Sciatic nerve (tissue), 2 donors: ENCODE measurements around the gene TTC28. TPM values are rescaled to one million over a fixed set of nuclear protein-coding genes. Genes with fewer than 3 reads are reported as not detected.

Experiments used
- ATAC-seq: fragments of 200-7000 bp; cut with Tn5 transposase; one replicate; pipeline ENCODE4 v1.9.1; 2020; ENCODE audit warnings: mild to moderate bottlenecking, moderate library complexity
- DNase-seq: peaks from one replicate; pipeline ENCODE4 v3.0.0-alpha.2; 2020; ENCODE audit warnings: low spot score
- intact Hi-C: fragments of 100-400 bp; cut with DNase I; formaldehyde crosslinking; loops from one replicate; pipeline ENCODE4 v1.14.2; 2022
- total RNA-seq: library from RNA; stranded (reverse); fragmentation: NEBNext Ultra II Directional; extraction: Animal tissue kit (Norgen Biotek cat#: 25700); gene quantifications from one replicate; pipeline ENCODE4 v1.2.1, GENCODE V29; 2021
- donor health status: DM: no; HTN: no; CAD: no.
- donor health status: DM: no; HTN: no; CAD: no.

The TTC28 gene
- total RNA-seq, 1 donor from 2014 or later = 58.4 TPM

DNA sequence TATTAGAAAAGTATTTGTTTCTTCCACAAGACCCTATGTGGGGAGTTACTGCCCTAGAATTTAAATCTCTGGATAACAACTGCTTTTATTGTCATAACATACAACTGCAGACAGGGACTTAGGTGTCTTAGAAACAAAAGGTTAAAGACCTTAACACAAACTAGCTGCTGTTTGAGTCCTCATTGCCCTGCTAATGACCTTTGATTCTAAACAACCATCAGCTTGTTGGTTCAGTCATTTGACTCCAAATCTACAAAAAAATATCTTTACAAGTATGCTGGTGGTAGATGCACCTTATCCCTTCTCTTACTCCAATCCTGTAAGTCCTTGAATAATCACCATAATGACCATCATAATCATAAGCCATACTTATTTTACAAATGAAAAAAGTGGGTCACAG is 383.2 kb downstream of the TTC28 start:
- intact Hi-C loops = no loop called here
- ATAC-seq = no peak
- DNase-seq = no peak

DNA sequence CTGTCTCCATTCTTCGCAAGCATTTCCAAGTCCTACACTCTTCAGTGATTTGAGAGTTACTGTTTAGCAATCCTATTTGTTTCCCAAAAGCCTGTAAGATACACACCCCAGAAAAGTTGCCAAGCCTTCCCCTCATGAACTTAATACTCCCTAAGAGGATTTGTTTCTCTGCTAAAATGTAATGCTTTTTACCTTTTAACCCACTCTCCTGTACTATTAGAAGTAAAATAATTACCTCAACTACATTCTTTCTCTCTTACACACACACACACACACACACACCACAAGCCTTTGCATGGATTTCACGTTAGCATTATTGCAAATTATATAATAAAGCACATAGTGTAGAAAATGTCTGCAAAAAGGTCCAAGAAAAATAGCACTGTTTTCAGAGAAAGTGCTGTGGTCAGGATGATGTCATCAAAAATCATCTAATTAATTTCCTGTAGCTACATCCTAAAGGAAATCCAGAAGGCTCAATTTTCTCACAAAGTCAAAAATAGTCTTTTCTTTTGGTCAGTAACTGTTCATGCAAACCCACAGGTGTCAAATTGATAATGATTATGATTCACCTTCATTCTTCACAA is 396.5 kb downstream of the TTC28 start:
- ATAC-seq = peak; percentile 95
- no peak for DNase-seq
- intact Hi-C loops = no loop called here

DNA sequence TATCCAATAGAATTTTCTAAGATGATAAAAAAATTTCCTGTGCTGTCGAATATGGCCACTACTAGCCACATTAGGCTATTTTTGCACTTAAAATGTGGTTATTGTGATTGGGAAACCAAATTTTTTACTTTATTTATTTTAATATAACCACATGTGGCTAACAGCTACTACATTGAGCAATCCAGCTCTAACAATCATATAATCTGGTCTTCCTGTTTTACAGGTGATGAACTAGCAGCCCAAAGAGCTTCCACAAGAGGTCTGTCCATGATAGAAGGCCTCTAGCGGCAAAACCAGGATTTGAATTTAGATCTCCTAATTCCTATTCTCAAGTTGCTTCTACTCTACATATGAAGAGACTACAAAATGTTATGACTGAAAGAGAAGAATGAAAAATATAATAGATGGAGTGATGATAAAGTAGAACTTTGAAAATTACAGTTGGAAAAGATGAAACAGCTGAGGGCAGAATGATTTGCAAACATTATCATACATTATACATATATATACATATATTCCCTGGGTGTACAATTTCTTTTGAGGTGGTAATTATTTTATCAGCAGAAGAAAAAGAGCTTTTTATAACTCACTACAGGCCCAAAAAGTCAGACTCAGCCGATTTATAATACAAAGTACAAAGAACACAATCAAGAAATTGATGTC is 397.1 kb downstream of the TTC28 start:
- DNase-seq (no peak), ATAC-seq (peak; percentile 85)
- intact Hi-C loops = no loop called here

DNA sequence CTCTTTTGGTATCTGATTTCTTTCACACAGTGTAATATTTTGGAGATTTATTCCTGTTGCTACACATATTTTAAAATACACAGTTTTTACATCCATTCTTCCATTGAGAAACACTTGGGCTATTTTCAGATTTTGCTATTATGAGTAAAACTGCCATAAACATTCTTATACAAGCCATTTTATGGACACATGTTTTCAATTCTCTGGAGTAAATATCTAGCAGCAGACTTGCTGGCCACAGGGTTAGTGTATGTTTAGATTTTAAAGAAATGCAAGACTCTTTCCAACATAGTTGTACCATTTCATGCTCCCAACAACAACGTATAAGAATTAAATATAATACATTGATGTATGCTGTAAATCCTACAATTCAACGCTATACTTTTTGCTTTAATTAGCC is 399.8 kb downstream of the TTC28 start:
- intact Hi-C loops = no loop called here
- ATAC-seq (no peak), DNase-seq (no peak)

DNA sequence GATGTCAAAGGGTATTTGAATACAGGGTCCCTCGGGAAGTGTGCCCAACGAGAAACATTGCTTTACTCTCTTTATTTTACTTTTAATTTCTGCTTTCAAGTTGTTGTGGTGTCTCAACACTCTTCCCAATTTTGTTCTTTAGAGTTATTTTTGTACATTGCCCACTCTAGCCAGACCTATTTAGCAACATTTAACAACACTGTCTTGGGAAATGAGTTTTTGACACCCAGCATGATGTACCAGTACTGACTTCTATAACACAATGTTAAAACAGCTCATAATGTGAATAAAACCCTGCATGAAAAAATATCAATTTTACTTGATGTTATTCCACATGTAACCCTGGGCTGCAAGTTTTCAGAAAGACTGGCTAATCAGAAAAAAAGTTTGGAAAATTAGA is 410.4 kb downstream of the TTC28 start:
- intact Hi-C loops = no loop called here
- DNase-seq = no peak
- no peak for ATAC-seq

DNA sequence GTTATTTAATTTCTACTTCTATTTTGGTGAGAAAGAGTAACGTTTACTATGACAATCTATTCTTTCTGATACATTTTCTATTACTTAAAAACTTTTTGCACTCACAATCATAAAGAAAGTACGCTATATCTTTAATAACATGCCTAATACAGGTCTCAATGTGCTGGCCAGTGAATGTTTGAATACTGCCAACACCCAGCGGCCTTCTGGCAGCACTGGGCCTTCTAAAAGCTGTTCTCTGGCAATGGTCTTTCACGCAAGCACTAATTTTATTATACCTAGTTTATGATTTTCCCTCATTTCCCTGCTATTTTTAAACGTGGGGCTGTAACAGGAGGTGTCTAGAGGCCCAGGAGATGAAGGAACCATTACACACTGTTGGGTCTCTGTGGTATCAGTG is 410.8 kb downstream of the TTC28 start:
- intact Hi-C loops = no loop called here
- DNase-seq (no peak), ATAC-seq (no peak)

DNA sequence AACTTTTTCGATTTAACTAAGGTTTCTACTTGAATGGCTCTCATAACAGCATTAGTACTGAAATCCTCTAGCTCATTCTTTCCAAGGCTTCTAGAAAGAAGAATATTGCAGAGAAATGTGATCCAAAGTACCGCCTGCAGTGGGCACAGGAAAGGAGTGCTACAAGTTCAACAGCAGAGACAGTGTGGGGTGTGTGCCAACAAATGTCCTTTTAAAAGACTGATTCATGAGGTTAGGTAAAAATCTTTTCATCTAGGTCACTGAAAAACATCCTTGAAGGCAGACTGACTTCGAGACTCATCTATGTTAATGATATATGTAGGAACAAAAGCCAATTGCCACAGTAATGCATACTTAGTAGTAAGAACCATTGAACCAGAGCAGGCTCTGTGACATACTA is 411.5 kb downstream of the TTC28 start:
- DNase-seq (no peak), ATAC-seq (no peak)
- intact Hi-C loops = no loop called here

DNA sequence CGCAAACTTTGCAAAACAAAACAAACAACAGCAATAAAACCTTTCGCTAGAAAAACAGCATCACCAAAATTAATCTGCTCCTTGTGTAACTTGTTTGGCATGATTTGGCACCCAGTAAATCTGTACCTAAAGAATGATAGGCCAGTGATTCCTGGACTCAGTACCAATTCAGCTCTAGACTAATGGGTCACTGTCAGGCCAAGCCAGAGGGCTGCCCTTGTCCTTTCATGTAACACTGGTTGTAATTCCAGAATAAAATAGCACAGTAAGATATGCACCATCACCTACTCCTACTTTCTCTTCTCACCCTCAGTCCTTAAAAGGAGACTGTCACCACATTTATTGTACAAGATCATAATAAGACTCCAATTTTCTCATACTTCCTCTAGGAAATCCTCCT is 419.0 kb downstream of the TTC28 start:
- intact Hi-C loops = no loop called here
- DNase-seq (no peak), ATAC-seq (no peak)

DNA sequence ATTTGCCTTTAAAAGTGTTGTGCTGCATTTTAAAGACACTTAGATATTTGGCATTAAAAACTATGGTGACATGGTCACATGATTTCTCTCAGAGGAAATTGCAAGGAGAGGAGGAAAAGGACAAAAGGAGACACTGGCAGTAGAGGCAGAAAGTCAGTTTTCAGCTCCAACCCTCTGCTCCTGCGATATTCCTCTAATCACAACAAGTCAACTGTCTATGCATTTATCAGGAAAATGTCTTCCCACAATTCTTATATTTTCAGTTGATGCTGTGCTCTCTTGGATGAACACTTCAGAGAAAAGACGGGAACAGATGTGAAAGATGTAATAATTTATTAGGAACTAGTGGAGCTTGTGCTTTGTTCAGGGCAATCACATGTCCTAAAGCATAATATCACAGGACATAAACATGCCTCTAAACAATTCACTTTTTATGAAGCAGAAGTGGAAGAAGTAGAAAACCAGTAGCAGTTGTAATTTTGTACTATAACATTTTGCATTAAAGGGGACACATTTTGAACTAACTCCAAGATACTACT is 419.8 kb downstream of the TTC28 start:
- intact Hi-C loops = no loop called here
- no peak for ATAC-seq
- no peak for DNase-seq

DNA sequence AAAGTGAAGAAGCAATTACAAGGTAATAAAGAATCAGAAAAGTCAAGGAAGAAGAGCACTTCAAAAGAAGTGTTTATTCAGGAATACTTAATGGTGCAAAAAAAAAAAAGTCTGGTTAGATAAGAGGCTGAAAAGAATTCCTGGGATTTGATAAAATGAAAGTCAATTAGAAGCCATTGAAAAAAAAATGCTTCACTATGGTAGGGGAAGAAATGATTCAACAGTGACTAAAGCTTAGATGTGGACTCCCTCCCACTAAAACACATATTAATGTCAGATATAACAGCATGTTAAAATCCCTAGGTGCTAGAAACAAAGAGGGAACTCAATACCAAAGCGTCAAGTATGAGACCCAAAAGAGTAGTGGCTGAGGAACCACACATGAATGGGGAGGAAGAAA is 425.2 kb downstream of the TTC28 start:
- no peak for DNase-seq
- intact Hi-C loops = no loop called here
- no peak for ATAC-seq

DNA sequence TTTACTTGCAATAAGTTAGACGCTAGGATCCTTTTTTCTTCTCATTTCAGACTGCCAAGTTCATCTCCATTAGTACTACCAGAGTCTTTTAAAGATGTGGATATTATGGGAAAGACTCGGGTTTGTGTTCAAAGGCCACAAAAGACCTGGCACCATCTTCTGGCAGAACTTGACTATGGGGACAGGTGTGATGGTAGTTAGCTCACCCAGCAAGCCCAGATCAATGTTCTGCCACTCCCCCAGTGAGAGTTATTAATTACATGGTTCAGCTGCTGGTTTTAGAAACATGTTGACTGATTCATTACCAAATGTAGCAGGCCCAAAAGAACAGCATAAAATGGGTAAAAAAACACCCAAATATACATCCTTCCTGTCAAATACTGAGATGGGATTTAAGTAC is 427.1 kb downstream of the TTC28 start:
- no peak for ATAC-seq
- no peak for DNase-seq
- intact Hi-C loops = no loop called here

DNA sequence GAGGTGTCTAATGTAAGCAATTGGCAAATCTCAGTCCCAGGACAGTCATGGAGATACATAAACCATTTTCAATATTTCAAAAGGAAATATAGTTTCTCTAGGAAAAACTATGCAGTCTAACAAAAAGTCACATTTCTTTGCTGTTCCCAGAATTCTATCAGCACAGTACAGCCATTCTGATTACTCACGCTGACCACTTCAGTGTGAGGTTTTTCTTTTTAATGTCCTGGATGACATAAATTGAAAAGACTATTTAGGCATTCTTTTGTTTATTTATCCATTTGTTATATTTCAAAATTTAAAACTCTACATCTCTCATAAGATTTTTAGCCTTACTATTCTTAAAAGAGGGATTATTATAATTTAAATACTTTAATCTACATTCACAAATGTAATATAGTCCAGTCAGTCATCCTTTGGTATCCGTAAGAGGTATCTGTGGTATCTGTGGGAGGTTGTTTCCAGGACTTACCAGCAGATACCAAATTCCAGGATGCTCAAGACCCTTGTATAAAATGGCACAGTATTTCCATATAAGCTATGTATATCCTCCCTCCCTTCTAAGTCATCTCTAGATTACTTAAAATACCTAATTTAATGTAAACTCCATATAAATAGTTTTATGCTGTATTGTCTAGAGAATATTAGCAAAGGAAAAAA is 429.5 kb downstream of the TTC28 start:
- ATAC-seq = no peak
- DNase-seq = no peak
- intact Hi-C loops = no loop called here

DNA sequence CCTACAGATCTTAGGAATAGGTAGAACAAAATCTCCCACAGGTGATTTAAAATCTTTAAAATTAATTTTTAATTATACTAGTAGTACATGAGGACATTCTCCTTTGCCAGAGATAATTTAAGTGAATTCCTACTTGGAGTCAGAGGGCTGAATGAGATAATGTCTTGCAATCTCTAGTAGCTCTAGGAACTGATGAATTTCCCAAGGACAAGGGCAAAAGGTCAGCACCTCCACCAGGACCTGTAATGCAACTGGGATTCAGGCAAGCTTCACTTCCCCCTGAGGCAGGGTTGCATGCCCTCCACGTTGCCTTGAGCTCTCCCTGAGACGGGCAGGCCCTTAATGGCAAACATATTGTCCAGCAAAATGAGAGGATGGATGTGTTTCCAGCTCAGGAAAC is 430.2 kb downstream of the TTC28 start:
- DNase-seq (no peak), ATAC-seq (no peak)
- intact Hi-C loops = no loop called here

DNA sequence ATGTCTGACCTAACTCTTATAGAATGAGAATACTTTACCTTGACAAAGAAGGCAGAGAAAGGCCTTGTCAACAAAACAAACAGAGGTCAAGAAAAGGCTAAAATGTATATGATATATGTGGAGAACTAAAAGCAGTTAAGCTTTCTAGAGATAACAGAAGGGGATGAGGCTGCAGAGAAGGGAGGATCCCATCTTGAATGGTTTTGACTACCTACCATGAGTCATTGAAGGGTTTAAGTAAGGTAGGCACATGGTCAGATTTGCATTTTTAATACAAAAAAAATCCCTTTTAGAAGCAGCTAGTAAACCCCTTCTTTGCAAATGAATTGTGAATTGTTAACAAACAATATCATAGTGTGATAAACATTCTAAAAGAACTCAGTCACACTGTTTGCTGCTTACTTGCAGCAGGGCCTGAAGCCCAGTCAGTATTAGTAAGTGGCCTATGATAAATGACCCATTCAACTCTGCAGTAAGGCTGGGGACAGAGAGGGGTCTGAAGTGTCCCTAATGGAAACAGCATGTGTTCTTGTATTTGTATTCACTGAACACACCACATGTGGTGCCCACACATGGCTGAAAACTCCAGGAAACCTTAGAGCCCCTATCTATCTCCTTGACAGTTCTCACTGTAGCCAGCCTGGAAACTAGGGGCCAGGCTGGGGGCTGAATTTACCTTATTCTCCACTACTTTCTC is 431.8 kb downstream of the TTC28 start:
- DNase-seq (no peak), ATAC-seq (no peak)
- intact Hi-C loops = no loop called here

DNA sequence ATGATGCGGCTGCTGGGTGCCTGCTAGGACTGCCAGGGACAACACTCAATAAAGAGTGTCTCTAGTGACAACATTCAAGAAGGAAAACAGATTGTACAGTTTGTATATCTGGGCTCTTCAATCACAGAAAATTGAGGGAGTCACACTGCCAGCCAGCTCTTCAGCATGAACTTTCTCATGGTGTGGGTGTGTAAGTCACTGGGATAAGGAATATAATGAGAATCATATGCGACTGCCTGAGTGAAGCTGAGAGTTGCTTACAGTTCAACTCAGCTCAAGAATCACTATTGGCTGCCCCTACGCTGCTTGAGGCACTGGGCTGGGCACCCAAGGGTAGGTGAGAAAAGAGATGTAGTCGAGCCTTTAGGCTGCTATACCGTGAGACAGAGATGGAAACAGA is 432.5 kb downstream of the TTC28 start:
- DNase-seq (no peak), ATAC-seq (peak; percentile 38)
- intact Hi-C loops = no loop called here

DNA sequence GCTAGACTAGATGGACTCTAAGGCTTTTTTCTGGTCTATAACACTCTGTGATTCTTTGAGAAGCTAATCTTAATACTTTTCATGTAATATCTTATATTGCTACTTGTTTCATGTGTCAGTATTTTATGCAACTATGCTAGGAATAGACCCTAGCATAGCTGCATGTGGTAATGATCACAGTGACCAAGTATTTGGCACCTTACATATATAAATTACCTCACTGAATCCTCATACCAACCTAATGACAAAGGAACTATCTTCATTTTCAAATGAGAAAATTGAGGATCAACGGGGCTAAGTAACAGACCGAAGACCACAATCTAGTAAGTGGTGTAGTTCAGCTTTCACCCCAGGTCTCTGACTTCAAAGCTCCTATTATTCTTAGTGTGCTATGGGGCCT is 433.2 kb downstream of the TTC28 start:
- DNase-seq (no peak), ATAC-seq (no peak)
- intact Hi-C loops = no loop called here

DNA sequence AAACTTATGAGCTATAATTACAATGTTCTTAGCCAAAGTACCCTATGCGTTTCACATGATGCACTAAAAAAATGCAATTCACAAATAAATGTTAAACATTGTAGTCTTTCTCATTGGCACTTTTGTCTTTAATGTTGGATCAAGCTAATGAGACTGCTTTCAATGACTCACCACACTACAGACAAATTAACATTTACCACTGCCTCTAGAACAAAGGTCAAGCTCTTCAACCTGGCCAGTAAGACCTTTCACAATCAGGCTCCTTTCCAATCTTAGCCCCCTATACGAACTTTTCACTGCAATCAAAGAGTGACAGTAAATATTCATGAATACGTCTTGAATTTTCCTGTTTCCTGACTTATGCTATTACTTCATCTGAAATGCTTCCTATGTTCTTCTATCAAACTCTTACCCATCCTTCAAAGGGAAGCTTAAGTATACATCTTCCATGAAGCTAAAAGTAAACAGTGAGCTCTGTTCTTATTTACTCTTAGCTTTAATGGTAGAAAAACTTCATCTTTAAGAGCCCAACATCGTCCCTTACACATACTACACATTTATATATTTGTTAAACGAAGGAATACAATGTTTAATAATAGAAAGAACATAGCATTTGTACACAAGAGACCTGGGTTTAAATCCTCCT is 433.9 kb downstream of the TTC28 start:
- intact Hi-C loops = no loop called here
- DNase-seq (no peak), ATAC-seq (no peak)

DNA sequence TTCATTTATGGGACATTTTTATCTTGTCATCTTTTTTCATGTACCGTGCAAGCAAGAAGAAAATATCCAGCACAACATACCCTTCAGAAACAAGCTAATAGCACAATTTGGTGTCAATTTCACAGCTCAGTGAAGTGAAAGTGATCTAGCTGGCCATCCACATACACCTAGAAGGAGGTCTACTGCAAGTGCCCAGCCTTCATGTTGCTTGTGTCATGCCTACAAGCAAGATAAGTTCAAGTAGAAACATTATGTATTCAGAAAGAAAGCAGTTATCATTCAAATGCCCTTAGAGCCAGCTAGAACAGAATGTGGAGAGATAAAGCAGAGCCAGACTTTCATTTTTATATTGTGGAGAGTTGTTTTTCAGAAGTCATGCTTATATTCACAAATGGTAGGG is 434.9 kb downstream of the TTC28 start:
- no peak for DNase-seq
- ATAC-seq = no peak
- intact Hi-C loops = no loop called here

DNA sequence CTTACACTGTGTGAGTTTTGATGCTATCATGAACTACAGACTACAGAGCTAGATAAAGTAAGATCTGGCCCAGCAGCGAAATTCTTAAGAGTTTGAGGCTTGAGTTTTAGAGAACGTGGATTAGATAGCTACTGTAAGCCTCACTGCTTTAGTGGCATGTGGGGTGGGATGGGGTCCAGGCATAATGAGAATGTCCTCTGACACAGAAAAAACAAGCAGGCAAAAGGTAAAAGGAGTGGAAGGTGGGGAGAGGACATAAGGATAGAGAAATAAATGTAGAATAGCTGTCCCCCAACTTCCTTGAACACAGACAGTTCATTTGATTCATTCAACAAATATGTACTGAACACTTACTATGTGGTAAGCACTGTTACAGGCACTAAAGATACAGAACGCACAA is 436.1 kb downstream of the TTC28 start:
- intact Hi-C loops = no loop called here
- DNase-seq (no peak), ATAC-seq (no peak)
